Liver (tissue), 3 donors: Measurements from ENCODE around the gene ARHGAP1.

Experiments
- GABPA ChIP-seq, 2 donors: IDR thresholded peaks in 1 of 2; conservative IDR thresholded peaks in 1 of 2; 2 replicates each; pipeline ENCODE4 v1.6.1; 2016; ENCODE audit warnings: antibody characterized with exemption in 2 of 2, mild to moderate bottlenecking in 1 of 2, moderate library complexity in 1 of 2
- HNF4A ChIP-seq, 2 donors: conservative IDR thresholded peaks; 2 replicates each; pipeline ENCODE4 v1.6.1; 2016; ENCODE audit warnings: antibody characterized with exemption in 2 of 2, mild to moderate bottlenecking in 2 of 2
- JUND ChIP-seq, 2 donors: IDR thresholded peaks; 2 replicates each; pipeline ENCODE4 v1.6.1; 2016; ENCODE audit warnings: antibody characterized with exemption in 2 of 2
- MAX ChIP-seq: IDR thresholded peaks from 2 replicates; pipeline ENCODE4 v1.6.1; 2016; ENCODE audit warnings: antibody characterized with exemption
- RAD21 ChIP-seq, 2 donors: IDR thresholded peaks; 2 replicates each; pipeline ENCODE4 v1.6.1; 2016; ENCODE audit warnings: antibody characterized with exemption in 2 of 2, mild to moderate bottlenecking in 2 of 2
- REST ChIP-seq: IDR thresholded peaks from 2 replicates; pipeline ENCODE4 v1.6.1; 2016; ENCODE audit warnings: antibody characterized with exemption, mild to moderate bottlenecking
- SP1 ChIP-seq: IDR thresholded peaks from 2 replicates; pipeline ENCODE4 v1.6.1; 2018; ENCODE audit warnings: antibody characterized with exemption, mild to moderate bottlenecking
- TAF1 ChIP-seq: conservative IDR thresholded peaks from 2 replicates; pipeline ENCODE4 v1.6.1; 2016; ENCODE audit warnings: antibody characterized with exemption, mild to moderate bottlenecking
- YY1 ChIP-seq: IDR thresholded peaks from 2 replicates; pipeline ENCODE4 v1.6.1; 2016; ENCODE audit warnings: antibody characterized with exemption, mild to moderate bottlenecking
- ZBTB33 ChIP-seq: IDR thresholded peaks from 2 replicates; pipeline ENCODE4 v1.6.1; 2016; ENCODE audit warnings: antibody characterized with exemption
- TF ChIP-seq, protein P1 (sequence below): fragments of 150-350 bp; IDR thresholded peaks from 2 replicates; pipeline ENCODE4 v1.5.1; 2017; ENCODE audit warnings: improper control_type of control experiment, low read depth, low read length; ENCODE audit not compliant: missing input control
- donor health status: healthy.
- donor health status: healthy.

GRCh38 chr11:46640036-46640788 lies 60.2 kb downstream of the ARHGAP1 start:
- no peak for TF ChIP-seq REST
- no peak for TF ChIP-seq MAX
- TF ChIP-seq, protein P1, sequence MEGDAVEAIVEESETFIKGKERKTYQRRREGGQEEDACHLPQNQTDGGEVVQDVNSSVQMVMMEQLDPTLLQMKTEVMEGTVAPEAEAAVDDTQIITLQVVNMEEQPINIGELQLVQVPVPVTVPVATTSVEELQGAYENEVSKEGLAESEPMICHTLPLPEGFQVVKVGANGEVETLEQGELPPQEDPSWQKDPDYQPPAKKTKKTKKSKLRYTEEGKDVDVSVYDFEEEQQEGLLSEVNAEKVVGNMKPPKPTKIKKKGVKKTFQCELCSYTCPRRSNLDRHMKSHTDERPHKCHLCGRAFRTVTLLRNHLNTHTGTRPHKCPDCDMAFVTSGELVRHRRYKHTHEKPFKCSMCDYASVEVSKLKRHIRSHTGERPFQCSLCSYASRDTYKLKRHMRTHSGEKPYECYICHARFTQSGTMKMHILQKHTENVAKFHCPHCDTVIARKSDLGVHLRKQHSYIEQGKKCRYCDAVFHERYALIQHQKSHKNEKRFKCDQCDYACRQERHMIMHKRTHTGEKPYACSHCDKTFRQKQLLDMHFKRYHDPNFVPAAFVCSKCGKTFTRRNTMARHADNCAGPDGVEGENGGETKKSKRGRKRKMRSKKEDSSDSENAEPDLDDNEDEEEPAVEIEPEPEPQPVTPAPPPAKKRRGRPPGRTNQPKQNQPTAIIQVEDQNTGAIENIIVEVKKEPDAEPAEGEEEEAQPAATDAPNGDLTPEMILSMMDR = no peak
- TF ChIP-seq YY1 = no peak
- TF ChIP-seq TAF1 = no peak
- no peak for TF ChIP-seq GABPA (IDR thresholded peaks at IDR 0.05 in 1 of 2, conservative IDR thresholded peaks at IDR 0.05 in 1 of 2)
- TF ChIP-seq JUND (IDR thresholded peaks at IDR 0.05) = no peak
- peak; percentile 45 to 58 for TF ChIP-seq HNF4A (conservative IDR thresholded peaks at IDR 0.05)
- peak; percentile 22 for TF ChIP-seq SP1
- TF ChIP-seq RAD21 (IDR thresholded peaks at IDR 0.05) = no peak
- no peak for TF ChIP-seq ZBTB33
